Activated CD8-positive, alpha-beta memory T cell treated with anti-CD3 and anti-CD28 coated beads for 1 hour (primary cell): Measurements from ENCODE around the gene MUC5AC.
"Not testable (repeated sequence)": the region's sequence is repeated elsewhere in the genome, so short reads cannot be mapped to it uniquely, and the experiment has no call there.

Experiments
- DNase-seq, 2 donors: peaks; one replicate each; pipeline ENCODE4 v3.0.0-alpha.2; 2020; ENCODE audit warnings: low read depth in 1 of 2; ENCODE audit errors: extremely low read depth in 1 of 2

MUC5AC gene

DNA sequence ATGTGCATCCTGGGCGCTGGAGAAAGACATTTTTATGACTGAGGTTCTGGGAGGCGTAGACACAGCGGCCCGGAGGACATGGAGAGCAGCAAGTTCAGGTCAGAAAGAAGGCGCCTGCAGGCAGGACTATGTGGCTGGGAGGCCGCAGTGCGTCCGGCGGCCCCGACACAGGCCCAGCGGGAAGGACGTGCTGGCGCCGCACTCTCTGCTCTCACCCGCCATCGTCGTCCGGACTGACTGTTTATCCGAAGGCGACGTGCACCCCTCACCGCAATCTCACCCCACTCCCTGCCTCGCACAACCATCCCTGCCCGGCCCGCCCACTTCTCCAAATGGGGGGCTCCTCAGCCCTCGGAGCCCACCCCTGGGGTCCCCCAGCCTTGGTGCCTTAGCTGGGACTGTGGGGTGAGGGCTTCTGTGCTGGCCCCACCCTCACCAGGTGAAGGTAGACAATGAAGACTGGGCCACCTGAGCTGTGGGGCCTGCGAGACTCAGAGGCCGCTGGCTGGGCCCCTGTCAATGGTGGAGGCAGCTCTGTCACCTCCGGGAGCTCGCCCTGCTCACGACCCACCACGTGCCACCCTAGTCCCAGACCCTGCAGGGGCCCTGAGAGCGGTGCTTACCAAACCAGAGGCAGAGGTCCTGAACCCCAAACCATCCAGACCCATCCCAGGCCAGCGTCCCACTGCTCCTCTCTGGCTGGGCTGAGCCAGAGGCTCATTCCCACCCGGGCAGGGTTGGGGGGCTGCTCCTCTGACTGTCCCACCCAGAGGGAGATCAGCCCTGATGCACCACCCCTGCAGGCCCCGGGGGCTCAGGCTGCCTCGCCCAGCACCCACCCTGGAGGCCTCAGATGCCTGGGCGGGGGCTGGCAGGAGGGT, 48.9 kb downstream of the MUC5AC start:
- no peak for DNase-seq

DNA sequence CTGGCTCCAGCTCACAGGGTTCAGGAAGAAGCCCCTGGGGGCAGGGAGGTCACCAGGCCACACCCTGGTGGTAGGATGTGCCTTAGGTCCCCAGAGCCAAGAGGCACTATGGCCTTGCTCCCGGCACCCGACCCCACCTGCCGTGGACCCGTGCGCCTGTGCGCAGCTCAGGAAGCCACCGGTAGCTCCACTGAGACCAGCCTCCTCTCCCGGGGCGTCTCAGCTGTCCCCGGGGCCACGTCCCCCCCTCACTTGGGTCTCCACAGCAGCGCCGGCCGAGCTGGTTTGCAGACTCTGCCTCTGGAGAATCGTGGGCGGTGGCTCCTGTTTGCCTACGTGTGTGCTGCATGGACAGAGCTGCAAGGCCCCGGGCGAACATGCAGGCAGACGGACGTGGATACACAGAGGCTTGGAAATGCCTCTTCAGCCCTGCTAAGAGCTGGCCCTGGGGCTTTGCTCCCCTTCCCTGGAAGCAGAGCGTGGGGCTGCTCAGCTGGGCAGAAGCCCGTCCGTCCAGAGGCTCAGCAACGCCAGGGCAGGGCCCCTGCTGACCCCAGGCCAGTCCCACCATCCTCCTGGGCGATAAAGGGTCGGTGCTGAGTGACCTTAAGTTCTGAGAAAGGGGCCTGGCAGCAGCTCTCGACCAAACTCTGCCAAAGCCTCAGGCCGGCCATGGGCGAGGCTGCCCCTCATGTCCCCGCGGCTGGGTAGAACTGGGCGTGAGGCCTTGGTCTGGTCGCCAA, 49.8 kb downstream of the MUC5AC start:
- no peak for DNase-seq

DNA sequence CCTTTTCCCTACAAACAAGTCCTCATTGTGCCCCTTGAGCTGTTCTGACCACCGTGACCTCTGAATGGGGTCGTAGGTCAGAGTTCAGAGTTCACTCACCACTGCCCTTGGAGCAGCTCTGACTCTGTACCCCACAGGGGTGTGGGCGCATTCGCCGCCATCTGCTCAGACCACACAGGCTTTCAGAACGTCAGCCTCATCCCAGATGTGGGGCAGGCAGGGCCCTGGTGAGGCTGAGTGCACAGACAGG, 50.3 kb downstream of the MUC5AC start:
- DNase-seq: no peak

DNA sequence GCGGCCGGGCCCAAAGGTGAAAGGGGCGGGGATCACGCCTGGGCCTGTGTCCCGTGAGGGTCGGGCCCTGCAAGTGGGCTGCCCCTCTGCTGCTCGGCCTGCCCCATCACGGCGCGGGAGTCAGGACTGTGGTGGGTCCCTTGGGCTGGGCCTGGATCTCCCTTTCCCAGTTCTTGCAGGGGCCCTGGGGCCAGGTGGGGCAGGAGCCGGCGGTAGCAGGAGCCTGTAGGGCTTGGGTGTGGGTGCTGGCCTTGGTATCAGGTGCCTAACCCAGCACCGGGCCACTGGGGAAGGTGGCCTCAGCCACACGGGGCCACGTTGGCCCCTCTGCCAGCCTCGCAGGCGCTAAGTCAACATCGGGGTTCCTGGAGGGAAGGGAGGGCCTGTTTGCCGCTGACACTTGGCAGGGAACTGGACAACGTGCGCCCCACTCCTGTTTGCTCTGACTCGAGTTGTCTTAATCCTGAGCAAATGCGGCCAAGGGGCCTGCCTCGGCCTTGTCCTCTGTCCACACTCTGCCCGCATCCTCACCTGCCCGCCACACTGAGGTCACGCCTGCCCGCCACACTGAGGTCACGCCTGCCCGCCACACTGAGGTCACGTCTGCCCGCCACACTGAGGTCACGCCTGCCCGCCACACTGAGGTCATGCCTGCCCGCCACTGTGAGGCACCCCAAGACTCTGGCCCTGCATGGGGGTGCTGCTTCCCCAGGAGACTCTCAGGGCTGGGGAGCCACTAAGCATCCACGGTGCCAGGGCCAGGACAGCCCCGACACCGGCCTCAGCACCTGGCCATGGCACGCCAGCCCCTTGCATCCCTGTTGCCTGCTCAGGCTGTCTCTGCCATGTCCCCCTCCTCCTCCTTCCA, 50.9 kb downstream of the MUC5AC start:
- no peak for DNase-seq

DNA sequence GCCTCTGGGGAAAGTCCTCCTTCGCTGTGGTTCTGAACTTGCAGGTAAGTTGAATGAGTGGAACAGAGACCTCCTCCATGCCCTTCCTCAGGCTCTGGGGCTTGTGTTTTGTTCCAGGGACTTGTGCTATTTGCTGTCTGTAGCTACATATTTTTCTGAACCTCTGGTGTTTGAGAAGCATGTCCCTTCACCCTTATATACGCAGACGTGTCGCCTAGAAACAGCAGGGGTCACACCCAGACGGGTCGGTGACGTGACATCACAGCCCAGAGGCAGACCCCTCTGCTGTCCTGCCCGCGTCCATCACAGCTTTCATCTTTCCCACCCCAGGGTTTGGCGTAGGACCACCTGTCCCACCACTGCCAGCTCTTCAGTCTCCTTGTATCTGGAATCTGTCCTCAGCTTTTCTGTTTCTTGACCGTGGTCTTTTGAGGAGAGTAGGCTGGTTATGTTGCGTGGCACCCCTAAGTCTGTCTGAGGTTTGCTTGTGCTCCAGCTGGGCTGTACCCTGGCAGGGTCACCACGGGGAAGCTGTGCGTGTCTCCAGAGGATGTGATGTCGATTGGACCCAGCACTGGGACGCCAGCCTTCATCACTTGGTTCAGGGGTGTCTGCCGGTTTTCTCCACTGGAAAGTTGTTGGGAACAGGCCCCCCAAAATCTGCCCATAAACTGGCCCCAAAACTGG, 51.8 kb downstream of the MUC5AC start:
- DNase-seq: no peak

DNA sequence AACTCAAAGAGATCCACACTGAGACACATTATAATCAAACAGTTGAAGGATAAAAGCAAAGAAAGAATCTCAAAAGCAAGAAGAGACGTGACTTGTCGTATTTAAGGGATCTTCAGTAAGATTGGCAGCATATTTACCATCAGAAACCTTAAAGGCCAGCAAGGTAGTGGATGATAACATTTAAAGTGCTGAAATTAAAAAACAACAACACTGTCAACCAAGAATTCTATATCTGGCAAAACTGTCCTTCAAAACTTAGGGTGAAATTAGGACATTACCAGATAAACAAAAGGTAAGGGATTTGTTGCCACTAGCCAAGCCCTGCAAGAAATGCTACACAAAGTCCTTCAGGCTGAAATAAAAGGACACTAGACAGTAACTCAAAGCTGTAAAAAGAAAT, 54.1 kb downstream of the MUC5AC start:
- DNase-seq: no peak

DNA sequence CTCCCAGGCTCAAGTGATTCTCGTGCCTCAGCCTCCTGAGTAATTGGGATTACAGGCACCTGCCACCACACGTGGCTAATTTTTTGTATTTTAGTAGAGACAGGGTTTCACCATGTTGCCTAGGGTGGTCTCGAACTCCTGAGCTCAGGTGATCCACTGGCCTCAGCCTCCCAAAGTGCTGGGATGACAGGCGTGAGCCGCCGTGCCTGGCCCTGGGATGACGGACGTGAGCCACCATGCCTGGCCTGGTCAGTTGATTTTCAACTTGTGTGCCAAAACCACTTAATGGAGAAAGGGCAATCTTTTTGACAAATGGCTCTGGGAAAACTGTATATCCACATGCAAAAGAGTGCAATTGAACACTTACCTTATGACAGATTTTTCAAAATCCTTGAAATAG, 58.1 kb downstream of the MUC5AC start:
- DNase-seq: not testable (repeated sequence)

DNA sequence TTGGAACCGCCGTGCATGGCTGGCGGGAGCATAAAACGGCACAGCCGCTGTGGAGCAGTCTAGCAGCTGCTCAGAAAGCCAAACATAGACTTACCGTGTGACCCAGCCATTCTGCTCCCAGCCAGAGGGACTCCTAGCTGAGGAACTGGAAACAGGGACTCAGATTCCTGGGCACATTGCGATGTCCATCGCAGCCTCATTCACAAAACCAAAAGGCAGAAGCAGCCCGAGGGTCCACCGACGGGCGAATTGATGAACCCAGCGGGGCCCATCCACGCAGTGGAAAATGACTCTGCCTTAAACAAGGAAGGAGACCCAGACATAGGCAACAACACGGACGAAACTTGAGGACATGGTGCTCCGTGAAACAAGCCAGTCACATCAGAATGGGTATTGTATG, 59.4 kb downstream of the MUC5AC start:
- no peak for DNase-seq

DNA sequence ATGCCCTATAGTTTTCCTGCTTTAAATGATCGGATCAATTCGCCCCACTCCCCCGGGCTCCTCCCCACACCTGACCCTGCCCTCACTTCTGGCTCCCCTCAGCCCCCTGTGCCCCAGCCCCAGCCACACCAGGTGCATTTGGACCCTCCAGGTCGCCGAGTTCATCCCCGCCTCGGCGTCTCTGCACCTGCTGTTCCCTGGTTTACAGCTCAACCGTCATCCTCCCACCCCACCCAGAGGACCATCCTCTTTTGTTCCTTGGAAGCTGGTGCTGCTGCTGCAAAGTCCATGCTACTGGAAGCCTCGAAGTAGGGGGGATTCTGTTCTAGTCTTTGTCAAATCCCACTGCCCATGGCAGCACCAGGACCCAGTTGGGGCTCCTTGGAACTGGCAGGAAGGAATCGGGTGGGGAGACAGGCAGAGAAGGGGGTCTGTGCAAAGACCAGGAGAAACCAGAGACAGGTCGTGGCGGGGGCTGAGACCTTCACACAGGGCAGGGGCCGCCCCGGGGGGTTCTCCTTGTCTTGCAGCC, 60.6 kb downstream of the MUC5AC start:
- no peak for DNase-seq

DNA sequence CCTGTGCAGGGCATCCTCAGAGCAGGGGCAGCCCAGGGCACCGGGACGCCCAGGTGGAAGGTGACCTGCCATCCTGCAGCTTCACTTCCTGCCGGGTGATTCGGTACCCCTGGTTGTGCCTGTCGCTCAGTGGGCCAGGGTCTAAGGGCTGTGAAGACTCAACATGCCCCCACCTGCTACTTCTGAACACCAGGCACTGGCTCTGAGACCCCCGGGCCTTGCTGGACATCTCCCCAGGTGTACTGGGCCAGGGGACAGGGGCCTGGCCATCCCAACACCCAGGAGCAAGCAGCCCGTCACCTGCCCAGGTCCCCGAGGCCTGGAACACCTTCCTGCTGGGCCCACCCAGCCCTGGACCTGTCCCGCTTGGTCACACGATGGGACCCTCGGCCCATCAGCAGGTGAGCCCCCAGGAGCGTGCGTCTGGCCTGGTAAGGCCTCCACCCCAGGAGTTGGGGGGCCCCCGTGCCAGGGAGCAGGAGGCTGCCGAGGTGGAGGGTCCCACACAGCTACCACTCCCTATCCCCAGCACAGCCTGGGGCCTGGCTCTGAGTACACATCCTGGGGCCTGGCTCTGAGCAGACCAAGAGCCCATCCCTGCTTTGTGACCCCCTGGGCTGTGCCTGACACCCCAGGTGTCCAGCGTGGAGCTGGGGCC, 61.2 kb downstream of the MUC5AC start:
- no peak for DNase-seq

DNA sequence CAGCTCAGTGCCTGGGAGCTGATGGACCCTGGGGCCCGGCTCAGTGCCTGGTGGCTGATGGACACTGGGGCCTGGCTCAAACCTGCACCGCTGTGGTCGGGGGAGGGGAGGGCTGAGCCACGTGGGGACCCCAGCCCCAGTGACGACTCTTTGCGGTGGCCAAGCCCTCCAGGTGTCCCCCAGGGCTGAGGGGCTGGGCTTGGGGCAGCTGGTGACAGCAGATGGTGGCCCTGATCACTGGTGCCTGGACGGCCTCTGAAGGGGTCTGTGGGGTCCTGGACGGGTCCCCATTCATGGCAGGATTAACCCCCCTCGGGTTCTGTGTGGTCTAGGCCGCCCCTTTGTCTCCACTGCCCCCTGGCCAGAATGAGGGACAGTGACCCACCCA, 61.7 kb downstream of the MUC5AC start:
- no peak for DNase-seq

DNA sequence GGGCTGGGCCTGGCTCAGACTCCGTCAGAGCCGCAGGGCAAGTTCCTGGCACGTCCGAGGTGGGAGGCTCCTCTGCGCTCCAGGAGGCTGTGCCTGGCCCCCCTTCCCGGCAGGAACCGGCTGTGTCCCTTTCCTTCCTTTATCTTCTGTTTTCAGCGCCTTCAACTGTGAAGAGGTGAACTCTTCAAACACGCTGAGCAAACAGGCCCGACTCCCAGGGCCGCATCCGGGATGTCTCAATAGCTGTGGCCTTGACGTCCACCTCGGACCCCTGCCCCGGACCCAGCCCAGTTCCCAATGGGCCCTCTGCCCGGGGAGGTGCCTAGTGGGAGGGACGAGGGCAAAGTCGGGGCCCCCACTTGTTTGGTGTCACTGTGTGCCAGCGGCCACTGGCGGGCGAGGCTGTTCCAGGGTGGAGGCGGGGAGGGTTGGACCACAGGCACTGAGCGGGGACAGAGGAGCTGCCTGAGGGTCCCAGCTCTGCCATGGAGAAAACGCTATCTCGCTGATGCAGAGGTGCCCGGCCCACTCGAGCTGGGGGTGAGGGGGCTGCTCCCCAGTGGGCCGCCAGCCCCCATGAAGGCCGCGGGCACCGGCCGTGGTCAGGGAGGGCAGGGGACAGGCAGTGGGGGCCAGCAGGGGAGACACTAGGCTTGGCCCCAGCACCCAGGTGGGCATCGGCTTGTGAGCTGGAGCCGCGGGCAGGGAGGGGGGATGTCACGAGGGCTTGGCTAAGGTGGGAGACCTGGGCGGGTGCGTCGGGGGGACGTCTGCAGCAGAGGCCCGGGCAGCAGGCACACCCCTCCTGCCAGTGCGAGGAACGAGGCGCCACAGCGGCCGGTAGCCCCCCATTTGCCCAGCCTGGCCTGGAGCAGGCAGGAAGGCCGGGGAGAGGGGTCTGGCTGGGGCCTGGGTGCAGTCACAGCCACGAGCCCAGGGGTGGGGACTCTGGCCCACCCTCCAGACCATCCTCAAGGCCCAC, 62.4 kb downstream of the MUC5AC start:
- DNase-seq: no peak

DNA sequence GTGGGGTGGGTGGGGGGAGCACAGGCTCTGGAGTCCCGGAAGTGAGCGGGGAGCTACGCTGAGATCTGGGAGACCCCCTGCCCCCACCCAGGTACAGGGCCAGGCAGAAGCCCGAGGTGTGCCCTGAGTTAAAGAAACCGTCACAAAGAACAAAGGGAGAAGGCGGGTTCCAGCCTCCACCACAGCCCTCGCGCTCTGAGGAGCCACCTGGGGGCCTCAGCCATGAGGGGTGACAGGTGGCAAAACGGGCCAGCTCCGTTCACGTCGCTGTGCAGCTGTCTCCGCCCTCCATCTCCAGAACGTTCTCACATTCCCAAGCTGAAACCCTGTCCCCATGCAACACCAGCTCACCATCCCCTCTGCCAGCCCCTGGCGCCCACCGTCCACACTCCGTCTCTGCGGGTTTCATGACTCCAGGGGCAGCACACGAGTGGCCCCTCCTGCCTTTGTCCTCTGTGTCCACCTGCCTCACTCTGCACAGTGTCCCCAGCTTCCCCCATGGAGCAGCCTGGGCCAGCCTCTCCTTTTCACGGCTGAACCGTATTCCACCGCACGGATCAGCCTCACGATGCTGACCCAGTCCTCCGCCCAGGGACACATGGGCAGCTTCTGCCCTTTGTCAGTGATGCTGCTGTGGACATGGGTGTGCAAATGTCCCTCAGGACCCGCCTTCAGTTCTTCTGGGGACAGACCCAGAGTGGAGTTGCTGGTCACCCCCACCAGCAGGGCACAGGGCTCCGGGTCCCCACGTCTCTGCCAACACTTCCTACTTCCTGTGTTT, 63.4 kb downstream of the MUC5AC start:
- no peak for DNase-seq

DNA sequence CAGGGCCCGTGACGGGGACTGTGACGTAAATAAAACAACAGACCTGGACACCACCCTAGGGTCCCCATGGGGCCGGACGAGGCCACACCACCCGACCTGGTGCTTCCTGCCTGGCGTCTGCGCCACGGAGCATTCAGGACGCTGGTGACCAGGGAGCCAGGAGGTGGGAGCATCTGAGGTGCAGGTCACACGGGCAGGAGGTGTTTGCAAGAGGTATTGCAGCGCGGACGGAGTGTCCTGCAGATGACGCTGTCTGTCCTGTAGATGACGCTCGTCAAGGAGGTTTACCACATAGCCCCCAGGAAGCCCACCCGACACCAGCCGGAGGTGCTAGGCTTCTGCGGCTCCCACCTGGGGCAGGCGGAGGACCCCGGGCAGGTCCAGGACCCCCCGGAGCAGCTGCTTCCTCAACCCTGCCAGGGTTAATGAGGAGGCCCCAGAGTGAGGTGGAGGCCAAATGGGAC, 64.1 kb downstream of the MUC5AC start:
- no peak for DNase-seq

DNA sequence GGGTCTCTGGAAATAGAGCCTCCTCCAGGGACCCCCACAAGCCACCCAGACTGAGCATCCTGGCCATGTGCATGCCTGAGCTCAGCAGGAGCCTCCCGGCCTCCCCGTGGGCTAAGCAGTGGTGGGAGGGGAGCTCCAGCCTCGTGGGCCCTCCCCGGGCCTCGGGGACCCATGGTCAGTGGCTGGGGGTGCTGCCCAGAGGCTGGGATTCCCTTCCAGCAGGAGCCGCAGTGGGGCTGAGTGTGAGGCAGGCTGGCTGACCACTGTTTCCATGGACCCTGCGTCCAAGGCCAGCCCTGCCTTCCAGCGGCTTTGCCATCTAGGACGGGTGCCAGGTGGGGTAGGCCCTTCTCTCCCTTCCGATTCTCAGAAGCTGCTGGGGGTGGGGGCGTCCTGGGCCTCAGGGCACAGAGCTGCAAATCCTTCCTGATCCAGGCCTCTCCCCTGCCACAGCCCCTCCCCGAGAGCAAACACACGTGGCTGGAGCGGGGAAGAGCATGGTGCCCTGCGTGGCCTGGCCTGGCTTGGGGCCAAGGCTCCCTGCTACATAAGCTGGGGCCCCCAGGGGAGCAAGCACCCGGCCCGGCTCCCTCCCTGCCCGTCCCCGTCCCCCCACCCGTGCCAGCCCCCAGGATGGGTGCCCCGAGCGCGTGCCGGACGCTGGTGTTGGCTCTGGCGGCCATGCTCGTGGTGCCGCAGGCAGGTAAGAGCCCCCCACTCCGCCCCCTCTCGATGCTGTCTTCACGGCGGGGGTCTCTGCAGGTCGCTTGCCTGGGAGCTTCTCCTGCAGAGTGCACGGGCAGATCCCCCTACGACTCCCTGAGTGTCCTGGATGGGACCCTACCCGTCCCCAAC, 65.0 kb downstream of the MUC5AC start, which contains the start of gene MUC5B:
TSS of gene MUC5B (plus strand) at position 576 of the 855 bp plus-strand sequence. CDS start at position 634, 58 bp downstream.
- no peak for DNase-seq

DNA sequence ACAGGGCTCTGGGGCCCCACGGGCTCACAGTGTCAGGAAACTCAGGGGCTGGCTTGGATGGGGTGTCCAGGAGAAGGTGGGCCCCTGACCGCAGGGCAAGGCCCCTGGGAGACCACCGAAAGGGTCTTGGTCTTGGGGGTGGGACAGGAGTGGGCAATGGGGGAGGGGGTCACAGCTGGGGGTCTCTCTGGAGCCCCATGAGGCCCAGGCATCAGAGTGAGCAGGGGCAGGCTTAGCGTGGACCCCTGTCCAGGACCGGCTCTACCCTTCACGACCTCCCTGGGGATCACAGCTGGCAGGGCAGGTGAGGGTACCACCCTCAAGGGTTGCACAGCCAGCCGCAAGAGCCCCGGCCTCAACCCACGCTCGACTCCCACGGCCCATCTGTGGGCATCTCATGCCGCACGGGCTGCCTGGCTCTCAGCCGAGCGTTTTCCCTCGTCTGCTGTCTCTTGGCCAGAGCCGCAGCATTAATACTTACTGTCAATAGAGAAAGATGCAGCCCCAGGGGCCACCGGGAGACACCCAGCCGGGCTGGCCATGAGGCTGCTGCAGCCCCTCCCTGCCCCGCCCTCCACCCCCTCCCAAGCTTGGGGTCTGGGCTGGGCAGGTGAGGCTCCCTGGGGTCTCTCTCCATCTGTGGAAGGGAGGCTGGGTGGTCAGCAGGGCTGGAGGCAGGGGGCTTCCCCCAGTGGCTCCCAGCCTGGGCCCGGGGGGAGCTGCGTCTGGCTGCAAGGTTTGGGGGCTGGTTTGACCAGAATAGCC, 65.8 kb downstream of the MUC5AC start:
- no peak for DNase-seq
